ENCODE measurements around the gene MAP7.

GRCh38 chr6:136524936-136525413 is 25.2 kb downstream of the MAP7 start:
- TF ChIP-seq CTCF (conservative IDR thresholded peaks at IDR 0.05; ENCODE audit: low read depth in 2 of 2), result no peak
- no peak for TF ChIP-seq POLR2AphosphoS5 (IDR thresholded peaks at IDR 0.05; ENCODE audit: low read depth)
- TF ChIP-seq REST (IDR thresholded peaks at IDR 0.05; ENCODE audit: unreplicated experiment), result no peak
- TF ChIP-seq EZH2phosphoT487 (IDR thresholded peaks at IDR 0.05; ENCODE audit: unreplicated experiment), result no peak
